B cell (primary cell): ENCODE measurements around the gene TLE2. TPM values are rescaled to one million over a fixed set of nuclear protein-coding genes. Genes with fewer than 3 reads are reported as not detected.

Experiments
- ATAC-seq: fragments of 200-7000 bp; cut with Tn5 transposase; one replicate; pipeline ENCODE4 v1.10.0; 2021; ENCODE audit warnings: low read depth, mild to moderate bottlenecking, moderate number of reproducible peaks, moderate library complexity
- CTCF ChIA-PET: fragments of 350-600 bp; sonication (Branson Sonifier 250); formaldehyde crosslinking; loops from one replicate; lab custom pipeline; 2021; ENCODE audit warnings: antibody characterized with exemption, inconsistent platforms; lab: Charles Lee
- POLR2A ChIA-PET: fragments of 350-600 bp; sonication (Branson Sonifier 250); formaldehyde crosslinking; loops from one replicate; lab custom pipeline; 2021; ENCODE audit warnings: antibody characterized with exemption; lab: Charles Lee
- DNase-seq: peaks from one replicate; pipeline ENCODE4 v3.0.0; 2013
- H2AFZ ChIP-seq: 2 replicates; pipeline ENCODE4 v1.6.1; 2012; ENCODE audit warnings: mild to moderate bottlenecking, low read depth, low read length; ENCODE audit not compliant: insufficient read depth, poor library complexity, severe bottlenecking
- H3K27ac ChIP-seq, 2 donors: 1 replicate in 1 of 2; 2 replicates in 1 of 2; pipeline ENCODE4 v1.5.1; 2012 to 2013; ENCODE audit warnings: low read length in 2 of 2, mild to moderate bottlenecking in 2 of 2, moderate library complexity in 1 of 2
- H3K27me3 ChIP-seq, 4 experiments: fragments of 200-600 bp in 1 of 4; sonication (generic) in 1 of 4; replicated peaks in 1 of 4; 1 replicate in 2 of 4; 2 replicates in 2 of 4; pipeline versions ENCODE4 v1.6.1 to v1.7.0; 2013 to 2016; ENCODE audit warnings: low read length in 3 of 4, mild to moderate bottlenecking in 2 of 4, mixed read lengths in 1 of 4, moderate library complexity in 1 of 4; ENCODE audit not compliant: insufficient read depth in 4 of 4, control insufficient read depth in 3 of 4; ENCODE audit errors: control extremely low read depth in 1 of 4
- H3K36me3 ChIP-seq, 2 experiments: replicated peaks in 1 of 2; 1 replicate in 1 of 2; 2 replicates in 1 of 2; pipeline versions ENCODE4 v1.6.1 to v1.7.1; 2013; ENCODE audit warnings: low read length in 1 of 2; ENCODE audit not compliant: insufficient read depth in 2 of 2, control insufficient read depth in 1 of 2; ENCODE audit errors: control extremely low read depth in 1 of 2, extremely low read depth in 1 of 2
- H3K4me1 ChIP-seq, 2 donors: fragments of 200-600 bp in 1 of 2; sonication (generic) in 1 of 2; 1 replicate in 1 of 2; 2 replicates in 1 of 2; pipeline versions ENCODE4 v1.5.1 to v1.6.1; 2013 to 2017; ENCODE audit warnings: low read length in 2 of 2; ENCODE audit not compliant: control insufficient read depth in 2 of 2, insufficient read depth in 2 of 2
- H3K4me2 ChIP-seq: replicated peaks from 2 replicates; pipeline ENCODE3; 2012; ENCODE audit warnings: mild to moderate bottlenecking, low read depth, low read length; ENCODE audit not compliant: poor library complexity, severe bottlenecking
- H3K4me3 ChIP-seq, 5 experiments: fragments of 200-600 bp in 1 of 5; sonication (generic) in 1 of 5; 1 replicate in 3 of 5; 2 replicates in 2 of 5; pipeline versions ENCODE4 v1.5.1 to v1.7.0; 2011 to 2016; ENCODE audit warnings: low read length in 4 of 5, mild to moderate bottlenecking in 4 of 5, low read depth in 2 of 5, control low read depth in 1 of 5, moderate library complexity in 1 of 5; ENCODE audit not compliant: insufficient read depth in 1 of 5; ENCODE audit errors: control extremely low read depth in 1 of 5, extremely low read depth in 1 of 5
- H3K79me2 ChIP-seq: fragments of 200-600 bp; sonication (generic); one replicate; pipeline ENCODE4 v1.6.0; 2016; ENCODE audit warnings: low read length; ENCODE audit not compliant: control insufficient read depth, insufficient read depth
- H3K9ac ChIP-seq: fragments of 200-600 bp; sonication (generic); 2 replicates; pipeline ENCODE4 v1.6.1; 2017; ENCODE audit warnings: mild to moderate bottlenecking, low read length, moderate library complexity
- H3K9me3 ChIP-seq, 3 donors: one replicate each; pipeline versions ENCODE4 v1.6.1 to v1.7.1; 2013; ENCODE audit warnings: low read length in 2 of 3; ENCODE audit not compliant: control insufficient read depth in 2 of 3, insufficient read depth in 1 of 3; ENCODE audit errors: control extremely low read depth in 1 of 3
- H4K20me1 ChIP-seq: 2 replicates; pipeline ENCODE4 v1.6.0; 2012; ENCODE audit warnings: mild to moderate bottlenecking, low read length; ENCODE audit not compliant: insufficient read depth, control insufficient read depth, poor library complexity, severe bottlenecking
- H3K27ac Mint-ChIP-seq: one replicate; pipeline ENCODE4 v1.8.0; 2021; ENCODE audit warnings: mixed read lengths
- H3K27me3 Mint-ChIP-seq: one replicate; pipeline ENCODE4 v1.8.0; 2021; ENCODE audit warnings: mixed read lengths
- H3K4me1 Mint-ChIP-seq: one replicate; pipeline ENCODE4 v1.8.0; 2021; ENCODE audit warnings: mixed read lengths
- H3K4me3 Mint-ChIP-seq: one replicate; pipeline ENCODE4 v1.8.0; 2021; ENCODE audit warnings: mixed read lengths
- H3K9me3 Mint-ChIP-seq: one replicate; pipeline ENCODE4 v1.8.0; 2022; ENCODE audit warnings: mixed read lengths; ENCODE audit not compliant: insufficient read depth
- EZH2 ChIP-seq: IDR thresholded peaks from 2 replicates; pipeline ENCODE4 v1.6.1; 2012; ENCODE audit warnings: borderline replicate concordance, low read depth, mild to moderate bottlenecking, moderate library complexity, low read length; ENCODE audit not compliant: insufficient read depth, poor library complexity, severe bottlenecking
- WGBS: methylation state at CpG from one replicate; pipeline ENCODE4 v1.1.5; 2013; ENCODE audit warnings: missing lambda C conversion rate; ENCODE audit not compliant: insufficient coverage; 5-methylcytosine and 5-hydroxymethylcytosine counted together
- intact Hi-C: fragments of 100-400 bp; cut with micrococcal nuclease; formaldehyde crosslinking; loops from one replicate; pipeline ENCODE4 v1.10.0; 2022
- polyA plus RNA-seq: library from polyadenylated mRNA; depleted of rRNA; stranded (reverse); fragments of >200 nt; gene quantifications from 2 replicates; pipeline ENCODE4 v1.2.3, GENCODE V29; 2012
- total RNA-seq, 2 donors: library from RNA; stranded (reverse); fragments of 120-200 nt in 1 of 2; gene quantifications; 1 replicate in 1 of 2; 2 replicates in 1 of 2; pipeline versions ENCODE4 v1.2.3 to v1.2.4, GENCODE V29; 2013 to 2022
- TF ChIP-seq, protein P1 (sequence below): fragments of 200-600 bp; IDR thresholded peaks from one replicate; pipeline ENCODE4 v1.8.0; 2022; ENCODE audit warnings: antibody characterized with exemption, mild to moderate bottlenecking

The TLE2 gene
- total and polyA plus RNA-seq, 2 donors (not counting 1 experiment from before 2014, with no cell fraction given) = 3.0 to 5.3 TPM

DNA sequence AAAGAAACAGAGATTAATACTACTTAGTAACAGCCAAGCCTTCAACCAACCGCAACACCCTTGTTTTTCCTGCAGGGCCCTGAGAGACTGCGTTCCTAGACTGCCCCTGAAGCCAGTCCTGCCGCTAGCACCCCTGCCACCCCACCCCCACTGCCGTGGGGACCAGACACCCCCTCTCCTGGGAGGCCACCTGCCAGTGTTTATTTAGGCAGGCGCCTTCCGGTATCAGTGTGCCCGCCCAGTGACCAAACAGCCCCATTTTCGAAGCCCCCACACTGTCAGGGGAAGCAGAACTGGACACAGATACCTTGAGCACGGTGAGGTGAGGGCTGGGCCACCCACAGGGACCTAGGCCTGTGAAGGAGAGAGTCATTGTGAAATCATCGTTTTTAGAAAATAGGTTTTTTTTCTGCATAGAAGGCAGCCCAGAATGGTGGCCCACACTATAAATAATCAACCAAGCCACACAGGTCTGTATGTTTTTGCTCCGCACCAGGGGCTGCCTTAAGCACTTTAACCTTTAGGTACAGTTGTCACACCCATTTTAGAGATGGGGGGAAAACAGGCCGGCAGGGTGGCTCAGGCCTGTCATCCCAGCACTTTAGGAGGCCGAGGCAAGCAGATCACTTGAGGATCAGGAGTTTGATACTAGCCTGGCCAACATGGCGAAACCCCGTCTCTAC, 36.7 kb upstream of the TLE2 start:
- CTCF ChIA-PET = interaction anchor here (0.8 to 1.5 kb wide), 6 partner anchors 10 to 115 kb away, joined by 3 to 8 read pairs (median 4); no protein-coding TSS in a partner anchor
- H3K79me2 ChIP-seq = peaks cover 20% of the 10 kb centered on the region
- H3K36me3 ChIP-seq = no peaks in the 10 kb centered on the region
- H3K9me3 ChIP-seq = no peaks in the 10 kb centered on the region
- POLR2A ChIA-PET = interaction anchor here (0.6 to 1.3 kb wide), 6 partner anchors 12 to 806 kb away, joined by 3 to 6 read pairs (median 4); no protein-coding TSS in a partner anchor
- H3K4me2 ChIP-seq = peak overlapping the region; percentile 68
- peak overlapping the region; percentile 60 to 83 for H3K27ac ChIP-seq
- H3K9ac ChIP-seq = peak overlapping the region; percentile 38
- DNase-seq (peak; percentile 66), ATAC-seq (peak; percentile 57)
- H4K20me1 ChIP-seq = no peaks in the 10 kb centered on the region
- WGBS = 15% methylated on average over 8 of the region's 15 CpGs
- no peaks in the 10 kb centered on the region for H3K27me3 ChIP-seq
- Mint-ChIP-seq H3K4me1 (peaks cover 52% of the 10 kb centered on the region), H3K27me3 (no peaks in the 10 kb centered on the region), H3K4me3 (peak overlapping the region; percentile 61), H3K27ac (peak overlapping the region; percentile 92), H3K9me3 (no peaks in the 10 kb centered on the region)
- TF ChIP-seq EZH2 = no peak
- TF ChIP-seq, protein P1, sequence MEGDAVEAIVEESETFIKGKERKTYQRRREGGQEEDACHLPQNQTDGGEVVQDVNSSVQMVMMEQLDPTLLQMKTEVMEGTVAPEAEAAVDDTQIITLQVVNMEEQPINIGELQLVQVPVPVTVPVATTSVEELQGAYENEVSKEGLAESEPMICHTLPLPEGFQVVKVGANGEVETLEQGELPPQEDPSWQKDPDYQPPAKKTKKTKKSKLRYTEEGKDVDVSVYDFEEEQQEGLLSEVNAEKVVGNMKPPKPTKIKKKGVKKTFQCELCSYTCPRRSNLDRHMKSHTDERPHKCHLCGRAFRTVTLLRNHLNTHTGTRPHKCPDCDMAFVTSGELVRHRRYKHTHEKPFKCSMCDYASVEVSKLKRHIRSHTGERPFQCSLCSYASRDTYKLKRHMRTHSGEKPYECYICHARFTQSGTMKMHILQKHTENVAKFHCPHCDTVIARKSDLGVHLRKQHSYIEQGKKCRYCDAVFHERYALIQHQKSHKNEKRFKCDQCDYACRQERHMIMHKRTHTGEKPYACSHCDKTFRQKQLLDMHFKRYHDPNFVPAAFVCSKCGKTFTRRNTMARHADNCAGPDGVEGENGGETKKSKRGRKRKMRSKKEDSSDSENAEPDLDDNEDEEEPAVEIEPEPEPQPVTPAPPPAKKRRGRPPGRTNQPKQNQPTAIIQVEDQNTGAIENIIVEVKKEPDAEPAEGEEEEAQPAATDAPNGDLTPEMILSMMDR = no peak
- peak overlapping the region; percentile 78 for H2AFZ ChIP-seq
- intact Hi-C loops = loop anchor here (10.0 kb wide), 1 partner anchor 119 kb away; the partner anchor contains the start of gene NCLN
- H3K4me1 ChIP-seq = peaks cover 38 to 62% of the 10 kb centered on the region in 2 donors
- H3K4me3 ChIP-seq = peak overlapping the region in 2 of 5 experiments; percentile 21 to 33

DNA sequence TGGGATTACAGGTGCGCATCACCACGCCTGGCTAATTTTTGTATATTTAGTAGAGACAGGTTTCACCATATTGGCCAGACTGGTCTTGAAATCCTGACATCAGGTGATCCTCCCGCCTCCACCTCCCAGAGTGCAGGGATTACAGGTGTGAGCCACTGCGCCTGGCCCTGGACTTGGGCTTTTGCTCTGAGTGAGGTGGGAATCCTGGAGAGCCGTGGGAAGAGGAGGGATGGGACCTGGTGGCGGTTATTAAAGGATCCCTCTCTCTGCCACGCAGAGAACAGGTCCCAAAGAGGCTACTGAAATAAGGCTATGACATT, 34.9 kb upstream of the TLE2 start:
- intact Hi-C loops = loop anchor here (10.0 kb wide), 1 partner anchor 121 kb away; the partner anchor contains the start of gene NCLN
- Histone ChIP-seq H3K4me3 (no peak overlapping the region), H3K27me3 (no peaks in the 10 kb centered on the region), H3K36me3 (peaks cover 4 to 15% of the 10 kb centered on the region in 2 experiments), H4K20me1 (peaks cover 18% of the 10 kb centered on the region), H3K4me1 (peaks cover 46 to 73% of the 10 kb centered on the region in 2 donors), H3K27ac (peak overlapping the region; percentile 35 to 83), H3K4me2 (peak overlapping the region; percentile 38), H3K79me2 (peaks cover 22% of the 10 kb centered on the region), H3K9me3 (no peaks in the 10 kb centered on the region), H2AFZ (no peak overlapping the region), H3K9ac (no peak overlapping the region)
- DNase-seq = no peak
- no peak for ATAC-seq
- H3K4me1 Mint-ChIP-seq = peaks cover 59% of the 10 kb centered on the region
- WGBS = 97% methylated on average over 5 of the region's 7 CpGs
- H3K4me3 Mint-ChIP-seq = peak overlapping the region; percentile 87
- H3K27me3 Mint-ChIP-seq = no peaks in the 10 kb centered on the region
- peak overlapping the region; percentile 95 for H3K27ac Mint-ChIP-seq
- CTCF ChIA-PET = no interaction called here
- POLR2A ChIA-PET = interaction anchor here (1.8 kb wide), 1 partner anchor 11 kb away, joined by 4 read pairs; no protein-coding TSS in a partner anchor
- TF ChIP-seq, protein P1 = no peak
- H3K9me3 Mint-ChIP-seq = no peaks in the 10 kb centered on the region
